ENCODE results near the gene RCAN3. TPM values are rescaled to one million over a fixed set of nuclear protein-coding genes. Genes with fewer than 3 reads are reported as not detected.
A peak's percentile ranks its signal among the peaks of the same experiment; 100 is the strongest.

The RCAN3 gene
- total RNA-seq, 4 donors from 2014 or later, result 25.6 to 37.9 (median 35.2) TPM

DNA sequence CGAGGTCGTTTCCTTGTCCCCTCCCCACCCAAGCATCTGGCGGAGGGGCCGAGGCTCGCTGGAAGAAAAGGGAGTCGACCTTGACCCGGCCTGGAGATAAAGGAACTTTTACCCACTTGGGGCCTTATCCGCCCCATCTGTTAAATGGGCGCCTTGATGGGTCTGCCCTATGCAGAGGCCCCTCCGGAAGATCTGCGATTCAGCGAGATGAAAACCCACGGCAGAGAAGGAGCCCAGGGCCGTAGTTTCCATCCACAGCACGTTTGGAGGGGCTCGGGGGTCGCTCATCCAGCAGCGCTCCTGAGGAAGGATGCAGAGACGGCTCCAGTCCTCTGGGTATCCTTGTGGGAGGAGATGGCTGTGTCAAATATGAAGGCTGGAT is 53.8 kb downstream of the RCAN3 start:
- Histone ChIP-seq H3K36me3 (no peaks in the 10 kb centered on the region), H3K27ac (no peak overlapping the region), H3K4me1 (peaks cover 5 to 39% of the 10 kb centered on the region in 2 donors), H3K4me3 (replicated peaks in 1 of 3) (peak overlapping the region in 1 of 3 donors; percentile 30), H3K9me3 (no peaks in the 10 kb centered on the region), H3K27me3 (no peaks in the 10 kb centered on the region)
- whole genome bisulfite sequencing, 2 donors, result 48 to 57% methylated on average over 17 to 19 of the region's 19 CpGs
- intact Hi-C loops (cut with DNase I), result loop anchor here (10.0 kb wide), 1 partner anchor 78 kb away; no protein-coding TSS in a partner anchor
- DNase-seq, result no peak
- TF ChIP-seq, protein P1, sequence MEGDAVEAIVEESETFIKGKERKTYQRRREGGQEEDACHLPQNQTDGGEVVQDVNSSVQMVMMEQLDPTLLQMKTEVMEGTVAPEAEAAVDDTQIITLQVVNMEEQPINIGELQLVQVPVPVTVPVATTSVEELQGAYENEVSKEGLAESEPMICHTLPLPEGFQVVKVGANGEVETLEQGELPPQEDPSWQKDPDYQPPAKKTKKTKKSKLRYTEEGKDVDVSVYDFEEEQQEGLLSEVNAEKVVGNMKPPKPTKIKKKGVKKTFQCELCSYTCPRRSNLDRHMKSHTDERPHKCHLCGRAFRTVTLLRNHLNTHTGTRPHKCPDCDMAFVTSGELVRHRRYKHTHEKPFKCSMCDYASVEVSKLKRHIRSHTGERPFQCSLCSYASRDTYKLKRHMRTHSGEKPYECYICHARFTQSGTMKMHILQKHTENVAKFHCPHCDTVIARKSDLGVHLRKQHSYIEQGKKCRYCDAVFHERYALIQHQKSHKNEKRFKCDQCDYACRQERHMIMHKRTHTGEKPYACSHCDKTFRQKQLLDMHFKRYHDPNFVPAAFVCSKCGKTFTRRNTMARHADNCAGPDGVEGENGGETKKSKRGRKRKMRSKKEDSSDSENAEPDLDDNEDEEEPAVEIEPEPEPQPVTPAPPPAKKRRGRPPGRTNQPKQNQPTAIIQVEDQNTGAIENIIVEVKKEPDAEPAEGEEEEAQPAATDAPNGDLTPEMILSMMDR (IDR thresholded peaks at IDR 0.05), result no peak
- TF ChIP-seq POLR2A (IDR thresholded peaks at IDR 0.05), result no peak

- no peak for DNase-seq
- Histone ChIP-seq H3K27me3 (no peaks in the 10 kb centered on the region), H3K4me3 (replicated peaks in 1 of 3) (no peak overlapping the region), H3K9me3 (no peaks in the 10 kb centered on the region), H3K4me1 (peaks cover 6 to 47% of the 10 kb centered on the region in 2 donors), H3K27ac (no peak overlapping the region), H3K36me3 (no peaks in the 10 kb centered on the region)
- WGBS, 2 donors, result 92 to 94% methylated on average over 6 of the region's 6 CpGs
- intact Hi-C loops (cut with DNase I), result loop anchor here (10.0 kb wide), 1 partner anchor 78 kb away; no protein-coding TSS in a partner anchor
- TF ChIP-seq POLR2A (IDR thresholded peaks at IDR 0.05), result no peak
- TF ChIP-seq, protein P1 (IDR thresholded peaks at IDR 0.05), result no peak
Observed at GRCh38 chr1:24557220-24557619, 54.6 kb downstream of the RCAN3 start.

DNA sequence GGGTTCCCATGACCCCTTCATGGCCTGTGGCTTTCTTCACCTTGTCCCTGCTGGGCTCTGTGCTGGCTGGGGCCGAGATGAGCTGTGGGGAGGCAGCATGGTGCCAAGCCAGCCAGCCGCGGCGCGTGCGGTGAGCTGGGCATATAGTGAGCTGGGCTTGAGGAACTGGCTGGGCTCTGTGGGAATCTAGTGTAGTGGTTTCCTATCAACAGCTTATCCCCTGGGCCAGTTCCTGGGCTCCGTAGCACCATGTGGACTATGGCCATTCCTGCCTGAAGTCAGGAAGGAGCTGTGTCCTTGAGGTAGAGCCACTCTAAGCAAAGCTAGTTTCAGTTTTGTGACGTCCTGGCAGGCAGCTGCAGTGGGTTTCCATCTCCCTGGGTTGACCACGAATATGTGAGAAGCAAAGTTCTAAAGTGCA is 55.1 kb downstream of the RCAN3 start:
- Histone ChIP-seq H3K27ac (no peak overlapping the region), H3K9me3 (no peaks in the 10 kb centered on the region), H3K27me3 (no peaks in the 10 kb centered on the region), H3K4me1 (peaks cover 11 to 52% of the 10 kb centered on the region in 2 donors), H3K4me3 (replicated peaks in 1 of 3) (no peak overlapping the region), H3K36me3 (no peaks in the 10 kb centered on the region)
- intact Hi-C loops (cut with DNase I), result loop anchor here (10.0 kb wide), 1 partner anchor 77 kb away; no protein-coding TSS in a partner anchor
- peak; percentile 33 to 34 for DNase-seq
- no peak for TF ChIP-seq POLR2A (IDR thresholded peaks at IDR 0.05)
- TF ChIP-seq, protein P1 (IDR thresholded peaks at IDR 0.05), result no peak
- WGBS, 2 donors, result 55 to 62% methylated on average over 9 of the region's 9 CpGs

DNA sequence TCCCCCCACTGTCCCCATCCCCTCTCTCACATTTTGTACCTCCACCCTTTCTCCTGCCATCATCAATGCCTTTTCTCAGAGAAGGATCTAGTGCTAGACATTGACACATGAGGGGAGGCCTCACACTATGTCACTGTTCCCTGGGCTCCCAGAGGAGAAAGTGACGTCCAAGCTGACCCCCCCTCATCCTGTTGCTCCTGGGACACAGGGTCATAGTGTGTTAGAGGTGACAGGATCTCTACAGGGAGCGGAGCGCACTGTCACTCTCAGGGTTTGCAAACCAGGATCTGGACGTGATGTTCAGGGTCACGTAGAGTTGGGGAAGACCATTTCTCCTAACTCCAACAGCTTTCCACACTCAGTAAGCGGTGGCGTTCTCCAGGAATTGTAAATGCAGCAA is 55.8 kb downstream of the RCAN3 start:
- Histone ChIP-seq H3K27me3 (no peaks in the 10 kb centered on the region), H3K27ac (no peak overlapping the region), H3K36me3 (no peaks in the 10 kb centered on the region), H3K4me3 (replicated peaks in 1 of 3) (no peak overlapping the region), H3K9me3 (no peaks in the 10 kb centered on the region), H3K4me1 (peaks cover 15 to 57% of the 10 kb centered on the region in 2 donors)
- no peak for TF ChIP-seq POLR2A (IDR thresholded peaks at IDR 0.05)
- TF ChIP-seq, protein P1 (IDR thresholded peaks at IDR 0.05), result no peak
- WGBS, 2 donors, result 78 to 88% methylated on average over 7 of the region's 7 CpGs
- intact Hi-C loops (cut with DNase I), result loop anchor here (10.0 kb wide), 1 partner anchor 76 kb away; no protein-coding TSS in a partner anchor
- no peak for DNase-seq

DNA sequence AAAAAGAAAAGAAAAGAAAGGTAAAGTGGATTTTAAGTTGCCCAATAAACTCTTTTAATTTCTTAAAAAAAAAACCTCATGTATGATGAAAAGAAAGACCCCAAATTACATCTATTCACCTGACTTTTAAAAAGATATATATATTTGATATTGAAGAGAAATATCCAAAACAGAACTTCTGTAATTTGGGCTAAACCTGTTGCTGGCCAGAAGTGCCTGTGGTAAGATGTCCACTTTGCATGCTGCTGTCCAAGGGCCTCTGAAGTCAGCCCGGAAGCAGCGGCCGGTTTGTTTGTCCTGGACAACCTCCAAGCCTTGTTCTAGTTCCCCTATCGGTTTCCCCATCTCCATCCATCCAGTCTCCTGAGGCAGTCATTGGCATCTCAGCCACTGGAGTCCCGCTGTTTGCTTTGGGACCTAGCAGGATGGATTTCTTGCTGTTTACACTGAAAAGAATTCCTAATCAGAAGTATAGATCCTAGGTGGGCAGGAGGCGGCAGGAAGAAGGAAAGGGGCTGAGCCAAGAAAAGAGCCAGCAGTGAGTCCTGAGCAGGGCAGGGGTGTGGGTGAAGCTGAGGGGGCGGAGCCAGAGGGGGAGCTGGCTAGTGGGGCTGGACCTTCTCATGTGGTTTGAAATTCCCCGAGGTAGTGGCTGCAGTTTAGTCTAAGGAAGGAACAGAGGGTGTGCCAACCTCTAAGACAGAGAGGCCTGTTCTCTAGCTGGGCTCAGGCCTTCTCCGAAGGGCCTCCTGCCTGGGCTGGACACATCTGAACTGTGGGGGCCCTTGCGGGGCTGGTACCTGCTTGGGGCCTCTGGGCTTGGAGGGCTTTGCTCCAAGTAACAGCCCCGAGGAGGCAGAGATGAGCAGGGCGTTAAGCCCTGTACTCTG is 56.5 kb downstream of the RCAN3 start:
- H3K36me3 ChIP-seq, result no peaks in the 10 kb centered on the region
- no peak overlapping the region for H3K4me3 ChIP-seq (replicated peaks in 1 of 3)
- DNase-seq, result peak; percentile 86
- 22 to 31% methylated on average over 9 to 12 of the region's 12 CpGs for WGBS, 2 donors
- H3K27ac ChIP-seq, result peak overlapping the region in 1 of 3 donors; percentile 28
- intact Hi-C loops (cut with DNase I), result loop anchor here (10.0 kb wide), 1 partner anchor 76 kb away; no protein-coding TSS in a partner anchor
- no peaks in the 10 kb centered on the region for H3K27me3 ChIP-seq
- TF ChIP-seq, protein P1 (IDR thresholded peaks at IDR 0.05), result no peak
- TF ChIP-seq POLR2A (IDR thresholded peaks at IDR 0.05), result no peak
- peaks cover 15 to 57% of the 10 kb centered on the region in 2 donors for H3K4me1 ChIP-seq
- no peaks in the 10 kb centered on the region for H3K9me3 ChIP-seq

Measured in thyroid gland (tissue), 4 donors.